NCI-H1105 (cell line): Measurements from ENCODE around the gene TCF12.

Experiments used
- DNase-seq: peaks from one replicate; lab custom pipeline; 2025; lab: John Stamatoyannopoulos, UW

The TCF12 gene

DNA sequence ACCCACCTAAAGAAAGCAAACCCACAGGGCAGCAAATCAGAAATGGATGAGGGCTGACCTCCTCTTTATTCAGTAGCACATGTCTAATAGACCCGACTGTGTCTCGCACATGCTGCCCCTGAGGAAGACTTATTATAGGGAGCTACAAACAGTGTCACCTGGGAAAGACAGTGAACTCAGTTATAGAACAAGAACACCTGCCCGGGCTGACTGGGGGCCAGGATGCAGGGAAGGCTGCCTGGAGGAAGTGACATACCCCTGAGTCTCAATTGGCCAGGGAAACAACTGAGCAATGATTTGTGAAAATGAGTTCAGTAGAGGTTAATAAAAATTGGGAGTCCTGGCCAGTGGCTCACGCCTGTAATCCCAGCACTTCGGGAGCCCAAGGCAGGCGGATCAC is 379.2 kb downstream of the TCF12 start:
- no peak for DNase-seq

DNA sequence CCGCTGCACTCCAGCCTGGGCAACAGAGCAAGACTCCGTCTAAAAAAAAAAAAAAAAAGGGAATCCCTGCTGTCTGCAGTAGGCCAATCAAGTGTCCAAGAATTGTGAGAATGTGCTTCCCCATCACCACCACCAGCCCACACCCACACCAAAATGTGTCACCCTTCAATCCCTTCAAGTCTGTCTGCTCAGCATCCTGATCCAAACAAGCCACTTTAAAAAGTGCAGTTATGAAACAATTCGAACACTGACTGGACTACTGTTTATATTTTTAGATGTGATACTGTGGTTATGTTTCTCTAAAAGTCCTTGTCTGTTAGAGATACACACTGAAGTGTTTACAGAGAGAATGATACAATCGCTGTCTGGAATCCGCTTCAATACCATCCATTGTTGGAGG is 379.8 kb downstream of the TCF12 start:
- no peak for DNase-seq

DNA sequence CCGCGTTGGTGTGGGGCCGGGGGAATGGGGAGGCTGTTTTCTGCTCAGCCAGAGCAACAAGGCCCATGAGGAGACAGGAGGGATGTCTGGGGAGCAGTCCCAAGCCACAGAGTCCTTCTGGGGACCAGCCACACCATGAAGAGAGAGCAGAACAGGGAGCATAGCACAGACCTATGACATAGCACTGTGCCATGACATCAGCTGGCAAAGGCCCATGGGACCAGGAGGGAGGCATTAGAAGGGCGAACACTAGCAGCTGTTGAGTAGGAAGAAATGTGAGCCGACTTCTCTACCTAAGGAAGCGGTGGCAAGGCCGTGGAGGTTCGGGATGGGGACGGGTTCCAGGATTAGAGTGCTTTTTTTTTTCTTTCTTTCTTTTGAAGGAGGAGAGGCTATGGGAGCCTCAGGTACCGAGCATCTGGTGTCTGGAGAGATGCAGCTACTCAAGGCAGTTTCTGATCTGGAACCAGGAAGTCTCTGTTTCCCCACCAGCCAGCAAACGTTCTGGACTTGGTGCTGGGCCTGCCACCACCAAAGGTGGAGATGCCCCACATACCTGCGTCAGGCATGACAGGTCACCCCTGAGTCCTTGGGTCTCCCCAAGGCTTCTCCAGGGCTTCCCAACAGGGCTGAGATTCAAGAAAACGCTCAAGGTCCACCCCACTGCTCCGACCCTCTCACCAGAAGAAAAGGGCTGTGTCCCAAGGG is 380.6 kb downstream of the TCF12 start:
- no peak for DNase-seq

DNA sequence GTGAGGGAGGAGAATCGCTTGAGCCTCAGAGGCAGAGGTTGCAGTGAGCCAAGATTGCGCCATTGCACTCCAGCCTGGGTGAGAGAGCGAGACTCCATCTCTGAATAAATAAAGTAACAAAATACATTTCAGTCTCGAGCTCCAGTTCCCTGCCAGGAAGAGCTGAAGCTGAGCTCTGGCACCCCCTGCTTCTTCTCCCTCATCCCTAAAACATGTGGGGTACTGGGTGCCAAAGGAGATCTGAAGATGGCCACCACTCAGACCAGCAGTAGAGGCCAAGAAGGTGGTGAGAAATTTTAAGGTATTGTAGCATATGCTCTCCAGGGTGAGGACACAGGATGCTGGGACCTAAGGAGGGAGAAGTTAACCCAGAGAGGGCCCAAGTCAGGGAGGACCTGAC is 382.9 kb downstream of the TCF12 start:
- DNase-seq: no peak

DNA sequence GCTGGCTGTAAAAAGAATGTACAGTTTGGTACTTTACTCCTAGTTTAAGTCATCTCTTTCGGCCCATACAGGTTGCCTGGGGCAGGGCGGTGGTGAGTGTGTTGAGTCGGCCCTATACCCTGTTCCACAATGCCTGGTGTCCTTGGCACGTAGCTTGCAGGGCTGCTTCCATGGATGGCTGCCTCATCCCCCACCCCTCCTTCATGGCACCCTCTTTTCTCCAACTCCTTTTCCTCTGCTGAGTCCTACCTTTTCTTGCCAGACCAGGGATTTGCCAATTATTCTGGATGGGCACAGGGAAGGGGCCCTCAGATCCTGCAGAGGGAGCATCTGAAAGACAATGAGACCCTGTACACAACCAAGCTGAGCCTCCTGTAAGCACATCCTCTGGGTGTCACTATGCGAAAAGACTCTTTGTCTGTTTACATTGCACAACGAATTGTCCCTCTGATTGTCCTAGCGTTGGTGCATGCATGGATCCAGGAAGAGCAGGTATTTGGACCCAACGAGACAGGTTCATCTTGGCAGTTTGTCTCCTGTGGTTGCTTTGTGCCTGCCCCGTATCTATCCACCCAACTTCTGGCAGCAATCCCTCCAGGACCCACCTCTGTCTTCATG is 384.3 kb downstream of the TCF12 start:
- no peak for DNase-seq

DNA sequence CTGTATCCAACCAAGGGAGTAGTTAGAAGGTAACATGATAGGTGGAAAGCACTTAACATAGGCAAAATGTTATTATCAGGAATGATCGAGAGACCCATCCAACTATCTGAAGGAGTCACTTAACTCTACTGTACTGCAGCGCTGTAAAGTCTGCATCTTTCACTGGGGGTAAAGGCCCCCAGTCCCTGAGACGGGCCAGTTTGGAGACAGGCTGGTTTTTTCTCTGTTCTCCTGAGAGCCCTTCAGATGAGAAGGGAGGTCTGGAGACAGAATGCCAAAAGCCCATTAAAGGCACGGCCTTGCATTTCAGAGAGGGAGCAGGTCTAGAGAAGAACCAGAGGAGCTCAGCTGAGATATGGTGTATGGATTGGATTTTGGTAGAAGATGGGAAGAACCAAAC is 386.6 kb downstream of the TCF12 start:
- no peak for DNase-seq

DNA sequence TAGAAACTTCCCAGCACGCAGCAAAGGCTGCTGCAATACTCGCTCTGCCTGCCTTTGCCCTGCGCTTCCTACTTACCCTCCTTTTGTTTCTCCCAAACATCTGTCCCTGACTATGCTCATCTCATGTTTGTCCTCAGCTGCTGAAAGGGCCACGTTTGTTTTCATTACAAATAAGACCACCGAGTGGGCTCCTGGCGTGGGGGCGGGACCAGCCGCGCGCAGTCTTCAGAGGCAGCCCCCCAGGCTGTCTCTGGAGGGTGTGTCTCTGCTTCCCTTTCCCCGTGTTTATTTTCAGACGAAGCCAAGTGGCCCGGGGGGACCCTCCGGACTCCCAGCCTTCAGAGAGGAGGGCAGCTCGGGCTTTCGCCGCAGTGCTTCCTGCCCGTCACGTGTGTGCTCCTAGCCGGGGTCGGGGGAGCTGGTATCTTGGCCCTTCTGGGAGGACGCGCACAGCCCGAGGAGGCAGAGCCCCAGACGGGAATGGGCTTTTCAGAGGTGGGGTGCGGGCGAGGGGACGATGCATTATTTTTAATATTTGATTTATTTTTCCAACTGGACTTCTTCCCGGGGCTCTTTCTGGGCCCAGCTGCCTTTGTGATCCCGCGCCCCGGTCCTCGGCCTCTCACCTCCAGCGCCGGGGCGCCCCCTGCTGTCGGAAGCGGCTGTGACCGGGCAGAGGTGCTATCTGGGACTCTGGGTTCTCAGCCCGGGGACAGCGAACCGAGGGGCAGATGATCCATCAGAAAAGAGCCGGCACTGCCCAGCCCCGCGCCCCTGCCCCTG is 387.9 kb downstream of the TCF12 start:
- peak; percentile 89 for DNase-seq

DNA sequence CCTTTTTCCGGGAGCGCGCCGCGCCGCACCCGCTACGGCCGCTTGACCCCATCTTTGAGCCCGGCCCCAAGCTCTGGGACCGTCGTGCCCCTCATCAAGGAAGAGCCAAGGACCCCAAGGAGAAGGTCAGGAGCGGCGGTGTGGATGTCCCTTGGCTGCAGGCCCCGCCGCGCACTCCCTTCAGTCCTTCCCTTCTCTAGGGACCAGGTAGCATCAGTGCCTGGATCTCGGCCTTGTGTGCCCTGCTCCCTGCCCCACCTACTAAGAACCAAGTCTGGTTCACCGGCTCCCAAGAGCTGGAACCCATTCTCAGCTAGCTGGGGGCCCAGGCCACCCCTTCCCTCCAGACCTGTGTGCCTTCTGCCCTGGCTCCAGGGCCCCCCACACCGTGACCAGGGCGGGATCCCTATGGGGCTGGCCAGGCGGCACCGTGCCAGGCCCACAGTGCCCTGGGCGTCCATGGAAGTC is 388.5 kb downstream of the TCF12 start:
- DNase-seq: no peak

DNA sequence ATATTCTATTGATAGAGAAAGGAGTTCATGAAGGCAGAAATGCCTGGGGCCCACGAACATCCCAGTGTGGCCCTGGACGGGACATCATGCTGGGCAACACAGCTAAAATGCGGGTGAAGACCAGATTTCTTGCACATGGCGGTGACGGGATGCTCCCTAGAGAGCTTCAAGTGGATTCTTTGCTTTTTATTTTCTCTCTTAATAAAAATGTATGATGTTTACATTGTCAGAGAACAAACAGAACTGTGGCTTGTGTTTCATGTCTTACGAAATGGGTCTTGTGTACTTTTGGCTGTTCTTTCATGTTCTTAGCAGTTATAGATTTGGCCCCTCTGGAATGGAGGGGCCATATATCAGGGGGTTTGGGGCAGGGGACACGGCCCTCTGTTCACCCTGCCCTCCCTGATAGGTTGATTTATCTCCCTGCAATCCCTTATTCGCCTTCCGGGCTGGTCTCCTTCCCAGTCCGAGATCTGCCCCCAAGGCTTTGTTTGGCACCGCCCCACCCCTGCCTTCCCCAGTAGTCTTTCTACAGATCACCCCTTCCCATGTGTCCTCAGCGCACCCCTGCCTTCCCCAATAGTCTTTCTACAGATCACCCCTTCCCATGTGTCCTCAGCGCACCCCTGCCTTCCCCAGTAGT is 389.2 kb downstream of the TCF12 start:
- no peak for DNase-seq

DNA sequence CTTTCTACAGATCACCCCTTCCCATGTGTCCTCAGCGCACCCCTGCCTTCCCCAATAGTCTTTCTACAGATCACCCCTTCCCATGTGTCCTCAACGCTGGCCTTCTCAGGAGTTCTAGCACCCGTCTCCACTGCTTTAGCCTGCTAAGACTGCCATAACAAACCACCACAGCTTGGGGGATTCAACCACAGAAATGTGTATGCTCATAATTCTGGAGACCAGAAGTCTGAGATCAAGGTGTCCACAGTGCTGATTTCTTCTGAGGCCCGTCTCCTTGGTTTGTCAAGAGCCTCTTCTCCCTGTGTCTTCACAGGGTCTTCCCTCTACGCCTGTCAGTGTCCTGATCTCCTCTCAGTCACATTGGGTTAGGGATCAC is 389.7 kb downstream of the TCF12 start:
- no peak for DNase-seq

DNA sequence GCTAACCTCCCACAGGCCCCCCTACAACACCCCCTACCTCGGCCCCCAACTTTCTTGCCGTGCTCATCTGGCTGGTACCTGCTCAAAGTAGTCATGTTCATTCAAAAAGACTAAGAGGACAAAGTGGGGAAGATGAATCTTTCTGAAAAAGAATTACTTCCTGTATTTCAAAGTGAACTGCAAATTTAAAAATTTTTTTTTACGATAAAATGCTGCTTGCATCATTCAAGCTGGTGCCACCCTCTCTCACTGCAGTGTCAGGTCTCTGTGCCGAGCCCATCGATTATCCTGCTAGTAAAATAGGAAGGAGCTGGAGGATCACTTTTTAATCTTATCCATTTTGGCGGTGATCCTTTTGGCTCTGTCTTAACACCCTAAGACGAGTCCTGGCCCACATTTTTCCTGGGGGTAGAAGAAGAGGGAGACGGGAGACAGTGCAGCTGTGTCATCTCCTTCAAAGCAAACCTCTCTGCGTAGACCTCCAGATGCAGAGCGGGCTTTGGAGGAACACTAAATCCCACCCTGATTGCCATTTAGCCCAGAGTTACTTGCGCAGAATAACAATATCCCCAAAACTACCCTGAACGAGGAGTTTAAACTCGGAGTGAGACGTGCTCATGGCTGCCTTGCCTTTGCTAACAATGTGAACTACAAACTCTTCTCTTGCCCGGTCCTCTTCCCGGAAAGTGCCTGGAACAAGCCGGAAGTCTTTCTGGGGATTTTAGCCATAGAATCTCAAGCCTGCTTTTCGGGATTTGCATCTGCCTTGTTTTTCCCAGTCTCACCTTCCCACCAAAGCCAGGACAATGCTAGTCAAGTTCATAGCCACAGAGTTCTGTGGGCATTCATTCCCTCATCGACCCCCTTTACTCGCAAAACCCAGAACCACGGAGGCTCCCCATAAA is 391.7 kb downstream of the TCF12 start:
- DNase-seq: no peak

DNA sequence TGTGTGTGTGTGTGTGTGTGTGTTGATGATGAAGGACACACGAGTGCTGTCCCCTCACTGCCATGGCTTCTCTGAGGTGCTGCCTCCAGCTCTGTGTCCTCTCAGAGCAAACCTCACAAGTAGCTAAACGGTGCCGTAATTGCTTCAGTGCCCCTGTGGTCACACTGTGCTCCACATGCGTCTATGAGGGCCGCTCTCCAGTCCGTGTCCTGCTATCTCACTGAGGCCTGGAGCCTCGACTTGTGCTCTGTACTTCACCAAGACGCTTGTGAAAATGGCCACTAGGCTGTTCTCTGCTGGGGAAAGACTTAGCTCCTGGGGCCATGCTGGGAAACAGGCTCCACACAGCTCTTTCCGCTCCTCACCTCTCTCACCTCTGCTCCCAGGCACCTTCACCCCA is 392.4 kb downstream of the TCF12 start:
- no peak for DNase-seq

DNA sequence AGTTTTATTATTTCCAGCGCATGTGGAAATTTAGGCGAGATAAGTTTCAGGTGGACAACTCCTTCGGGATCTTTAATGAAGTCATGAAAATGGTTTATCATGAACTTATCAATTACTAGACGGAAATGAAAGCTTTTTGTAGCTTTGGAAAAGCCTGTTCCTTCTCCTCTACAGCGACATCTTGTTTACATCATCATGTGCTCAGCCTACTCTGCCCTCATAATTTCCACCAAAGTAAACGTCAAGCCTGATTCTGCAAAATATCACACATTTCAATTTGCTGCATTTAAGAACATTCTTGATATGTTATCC is 393.5 kb downstream of the TCF12 start:
- no peak for DNase-seq

DNA sequence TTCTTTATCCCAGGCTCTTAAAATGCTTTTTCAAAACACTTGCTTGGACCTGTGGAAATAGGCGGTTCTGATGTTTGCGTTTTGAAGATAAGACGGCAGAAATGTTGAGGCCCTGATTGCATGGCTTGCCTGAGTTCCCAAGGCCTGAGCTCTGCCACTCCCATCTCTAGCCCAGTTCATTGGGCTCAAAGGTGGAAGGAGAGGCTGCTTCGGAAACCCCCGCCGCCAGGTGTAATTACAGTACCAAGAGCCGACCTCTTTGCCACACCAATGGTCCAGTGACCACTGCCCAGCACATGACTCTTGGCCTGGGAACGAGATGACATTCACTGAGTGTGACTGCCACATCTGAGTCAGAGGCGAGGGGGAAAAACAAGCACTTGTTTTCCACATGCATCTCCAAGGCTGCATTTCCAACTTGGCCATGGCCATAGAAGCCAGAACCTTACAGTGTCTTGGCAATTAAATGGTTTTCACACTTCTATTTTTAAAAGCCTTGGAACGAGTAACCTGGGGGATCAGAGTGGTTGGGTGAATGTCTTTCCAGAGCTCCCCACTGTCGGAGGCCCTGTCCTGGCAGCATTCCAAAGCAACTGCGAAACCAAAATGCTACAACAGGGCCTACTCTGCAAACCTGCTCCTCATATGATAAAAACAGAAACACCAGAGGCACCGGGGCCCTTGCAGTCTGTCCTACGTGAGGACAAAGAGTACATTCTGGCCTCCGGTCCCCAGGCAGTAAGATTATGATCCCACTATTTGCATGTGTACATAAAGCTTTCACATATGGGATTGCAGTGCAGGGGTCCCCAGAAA is 394.1 kb downstream of the TCF12 start:
- no peak for DNase-seq

DNA sequence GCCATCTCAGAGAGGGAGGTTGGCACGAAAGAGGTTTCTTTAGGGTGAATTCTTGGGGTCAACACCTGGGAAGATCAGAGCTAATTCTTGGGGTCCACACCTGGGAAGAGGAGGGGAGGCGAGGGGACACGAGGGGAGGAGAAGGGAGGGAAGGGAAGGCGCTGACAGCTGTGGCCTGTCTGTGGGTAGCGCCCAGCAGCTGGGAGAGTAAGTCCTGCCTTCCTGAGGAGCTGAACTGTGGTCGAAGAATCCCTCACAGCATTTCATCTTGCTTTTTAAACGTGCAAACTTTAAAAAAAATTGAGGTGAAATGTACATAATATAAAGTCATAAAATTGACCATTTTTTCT is 394.7 kb downstream of the TCF12 start:
- DNase-seq: no peak

DNA sequence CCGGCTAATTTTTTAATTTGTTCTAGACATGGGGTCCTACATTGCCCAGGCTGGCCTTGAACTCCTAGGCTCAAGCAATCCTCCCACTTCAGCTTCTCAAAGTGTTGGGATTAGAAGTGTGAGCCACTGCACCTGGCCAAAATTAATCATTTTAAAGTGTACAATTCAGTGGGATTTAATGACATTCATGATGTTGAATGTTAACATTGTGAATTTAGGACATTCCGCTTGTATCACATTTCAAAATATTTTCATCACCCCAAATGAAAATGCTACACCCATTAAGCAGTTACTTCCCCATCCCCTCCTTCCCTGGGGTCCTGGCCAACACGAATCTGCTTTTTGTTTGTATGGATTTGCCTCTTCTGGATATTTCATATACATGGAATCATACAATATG is 395.8 kb downstream of the TCF12 start:
- DNase-seq: no peak

DNA sequence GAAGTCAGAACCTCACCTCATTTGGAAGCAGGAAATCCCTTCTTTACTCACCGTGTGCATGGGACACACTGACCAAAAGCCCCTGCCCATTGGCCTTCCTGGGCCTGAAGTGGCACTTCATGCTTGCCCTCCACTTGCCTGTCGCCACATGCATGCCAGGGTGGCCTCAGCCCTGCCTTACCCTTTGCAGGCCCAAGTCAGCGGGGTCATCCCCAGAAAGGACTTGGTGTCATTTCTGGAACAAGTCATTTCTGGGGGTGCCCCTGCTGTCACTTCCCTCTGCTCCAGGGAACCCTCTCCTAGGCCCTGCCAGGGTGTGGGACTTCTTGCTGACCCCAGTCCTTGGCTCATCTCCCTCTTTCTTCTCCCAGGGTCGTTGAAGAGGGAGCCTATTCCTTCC is 398.0 kb downstream of the TCF12 start:
- DNase-seq: no peak

DNA sequence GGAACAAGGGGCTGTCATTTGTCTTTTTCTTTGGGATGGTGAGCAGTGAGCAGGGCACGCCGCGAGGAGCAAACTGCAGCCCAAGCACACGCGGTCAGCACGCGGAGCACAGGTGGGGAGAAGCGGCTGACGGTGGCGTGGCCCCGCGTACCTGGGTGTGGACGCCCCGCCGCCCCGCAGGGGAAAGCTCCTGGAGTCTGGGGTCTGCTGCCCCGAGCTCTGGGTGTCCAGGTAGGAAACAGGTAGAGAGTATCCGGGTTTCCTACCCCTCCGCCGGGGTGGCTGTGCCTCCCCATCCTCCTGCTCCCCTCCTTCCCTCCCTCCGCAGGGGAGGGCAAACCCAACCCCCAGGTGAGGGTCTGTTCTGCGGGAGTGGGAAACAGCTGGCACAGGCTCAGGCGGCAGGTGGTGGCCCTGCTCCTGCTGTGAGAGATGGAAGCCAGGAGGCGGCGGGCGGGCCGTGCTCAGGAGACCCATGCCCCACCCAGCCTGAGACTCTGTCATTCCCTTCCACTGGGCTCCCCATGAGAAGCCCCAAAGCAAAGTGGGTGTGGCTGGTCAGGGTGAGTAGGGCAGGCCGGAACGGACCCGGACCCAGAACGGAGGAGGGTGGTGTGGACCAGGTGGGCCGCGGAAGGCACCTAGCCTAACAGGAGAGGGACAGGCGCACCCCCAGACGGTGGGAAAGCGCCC is 400.9 kb downstream of the TCF12 start:
- DNase-seq: no peak

DNA sequence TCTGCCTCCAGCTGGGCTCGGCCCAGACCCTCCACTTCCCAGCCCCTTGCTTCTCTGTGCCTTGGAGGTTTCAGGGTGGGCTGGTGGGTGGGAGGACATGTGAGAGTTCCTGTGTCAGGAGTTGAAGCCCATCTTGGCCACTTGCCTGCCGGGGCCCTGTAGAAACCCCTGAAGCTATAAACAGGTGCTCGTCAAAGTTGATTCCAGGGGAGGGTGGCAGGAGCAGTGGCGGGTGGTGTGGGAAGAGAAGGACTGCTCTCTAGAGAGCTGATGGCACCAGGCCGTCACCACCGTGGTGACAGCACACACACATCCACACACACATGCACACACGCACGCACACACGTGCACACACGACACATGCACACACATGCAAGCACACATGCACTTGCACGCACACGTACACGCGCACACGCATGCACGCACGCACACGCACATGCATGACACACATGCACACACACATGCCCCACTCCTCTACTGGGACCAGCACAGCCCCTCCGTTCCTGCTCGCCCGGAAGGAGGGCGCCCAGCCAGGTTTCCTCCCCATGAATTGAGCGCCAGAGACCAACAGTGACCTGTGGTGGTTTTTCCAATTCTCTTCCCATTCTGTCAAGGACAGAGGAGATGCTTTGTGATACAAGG is 401.6 kb downstream of the TCF12 start:
- DNase-seq: no peak

DNA sequence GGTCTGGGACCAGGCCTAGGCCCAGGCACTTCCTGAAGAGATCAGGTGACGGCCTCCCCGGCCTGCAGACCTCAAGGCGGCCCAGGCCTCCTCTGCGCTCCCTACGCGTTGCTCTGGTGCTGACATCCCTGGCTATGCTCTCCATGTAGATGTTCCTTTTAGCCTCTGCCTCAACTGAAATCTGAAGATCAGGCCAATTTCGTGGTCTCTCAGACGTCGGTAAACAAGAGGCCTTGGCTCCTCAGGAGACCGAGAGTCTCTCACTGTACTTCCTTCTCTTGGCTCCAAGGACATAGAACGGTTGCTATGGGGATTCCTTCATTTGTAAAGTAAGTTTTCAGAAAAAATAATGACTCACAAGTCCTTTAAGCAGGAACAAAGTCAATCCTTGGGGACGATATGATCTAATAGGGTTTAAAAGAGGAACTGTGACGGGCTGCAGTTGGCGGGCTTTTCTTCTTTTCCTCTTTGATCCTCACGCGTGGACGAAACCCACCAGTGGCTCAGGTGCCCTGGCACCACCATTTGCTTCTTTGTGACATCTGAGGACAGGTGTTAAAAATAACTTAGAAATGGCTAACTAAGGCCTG is 402.3 kb downstream of the TCF12 start:
- no peak for DNase-seq
